ENCODE measurements around the gene DNASE1.

The DNASE1 gene

DNA sequence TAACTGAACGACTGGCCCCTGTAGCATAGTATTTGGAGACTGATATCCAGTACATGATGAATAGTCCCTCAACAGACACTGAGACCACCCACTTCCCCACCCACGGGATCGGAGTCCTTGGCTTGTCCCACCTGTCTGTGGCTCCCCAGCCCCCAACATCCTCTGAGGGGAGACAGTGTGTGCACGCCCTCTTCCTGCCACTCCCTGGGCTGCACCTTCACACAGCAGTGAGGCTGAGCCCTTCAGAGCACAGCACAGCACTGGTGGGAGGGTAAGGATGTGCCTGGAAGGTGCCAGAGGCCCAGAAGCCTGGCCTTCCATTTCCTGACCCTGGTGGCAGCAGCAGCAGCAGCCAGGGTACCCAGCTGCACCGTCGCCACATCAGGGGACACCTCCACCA, 11.0 kb downstream of the DNASE1 start:
- TF ChIP-seq Cebpa-rat (IDR thresholded peaks at IDR 0.05) = no peak
- Histone ChIP-seq H3K4me2 (no peak overlapping the region), H3K9me3 (replicated peaks in 1 of 11) (no peaks in the 10 kb centered on the region), H3K4me3 (no peak overlapping the region), H3K4me1 (peaks cover 0 to 22% (median 9%) of the 10 kb centered on the region in 10 experiments; a peak in 12 of 20 replicates), H3K9ac (0 out of 22 replicates have a peak overlapping the region, but pooled peaks of 1 of the 11 experiments have one; percentile 24), H3K27ac (no peak overlapping the region), H4K20me1 (peaks cover 0 to 47% (median 9%) of the 10 kb centered on the region in 11 experiments; a peak in 10 of 22 replicates), H3K27me3 (no peaks in the 10 kb centered on the region), H3K36me3 (peaks cover 67 to 97% (median 82%) of the 10 kb centered on the region in 11 experiments)

DNA sequence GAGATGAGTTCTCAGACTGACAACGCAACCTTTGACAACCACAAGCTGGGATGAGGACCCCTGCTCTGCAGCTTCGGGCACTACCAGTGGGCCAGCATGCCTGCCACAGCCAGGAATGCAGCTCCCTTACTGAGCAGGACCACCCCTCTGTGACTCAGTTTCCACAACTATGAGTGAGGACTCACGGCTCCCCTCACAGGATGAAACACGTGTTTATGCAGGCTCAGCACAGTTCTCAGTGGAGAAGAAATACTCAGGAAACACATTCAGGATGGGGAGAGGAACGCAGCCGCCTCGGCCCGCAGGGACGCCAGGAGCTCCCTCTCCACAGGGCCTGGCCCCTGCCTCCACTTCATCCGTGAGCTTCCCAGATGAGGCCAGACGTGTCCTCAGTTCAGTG, 14.1 kb downstream of the DNASE1 start:
- Histone ChIP-seq H3K4me2 (no peak overlapping the region), H3K9ac (no peak overlapping the region), H3K9me3 (replicated peaks in 1 of 11) (no peaks in the 10 kb centered on the region), H3K27me3 (no peaks in the 10 kb centered on the region), H3K36me3 (peaks cover 67 to 97% (median 83%) of the 10 kb centered on the region in 11 experiments), H4K20me1 (peaks cover 0 to 51% (median 5%) of the 10 kb centered on the region in 11 experiments; a peak in 7 of 22 replicates), H3K27ac (no peak overlapping the region), H3K4me1 (peaks cover 0 to 15% (median 7%) of the 10 kb centered on the region in 10 experiments; a peak in 10 of 20 replicates), H3K4me3 (no peak overlapping the region)
- TF ChIP-seq Cebpa-rat (IDR thresholded peaks at IDR 0.05) = no peak

DNA sequence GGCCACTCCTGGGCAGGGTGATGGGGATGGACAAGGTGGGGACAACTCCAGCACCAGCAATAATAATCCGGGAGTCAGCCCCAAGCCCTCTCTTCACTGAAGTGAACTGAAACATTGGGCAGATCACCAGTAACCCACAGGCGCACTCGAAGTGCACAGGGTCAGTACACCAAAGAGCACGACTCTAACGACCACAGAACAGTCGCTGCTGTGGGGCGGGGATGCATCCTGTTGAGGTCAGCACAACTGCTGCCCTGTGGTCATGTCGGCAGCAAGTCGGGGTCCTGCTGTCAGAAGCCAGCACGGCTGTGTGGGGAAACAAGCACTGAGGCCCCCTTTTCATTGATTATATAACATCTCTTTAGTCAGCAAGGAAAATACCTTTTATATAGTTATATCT, 14.6 kb downstream of the DNASE1 start:
- Histone ChIP-seq H4K20me1 (peaks cover 0 to 54% (median 5%) of the 10 kb centered on the region in 11 experiments; a peak in 8 of 22 replicates), H3K27me3 (no peaks in the 10 kb centered on the region), H3K9me3 (replicated peaks in 1 of 11) (no peaks in the 10 kb centered on the region), H3K4me3 (no peak overlapping the region), H3K27ac (no peak overlapping the region), H3K4me1 (peaks cover 0 to 15% (median 7%) of the 10 kb centered on the region in 10 experiments; a peak in 10 of 20 replicates), H3K4me2 (no peak overlapping the region; a peak in 1 of 22 replicates), H3K9ac (no peak overlapping the region), H3K36me3 (peaks cover 68 to 97% (median 85%) of the 10 kb centered on the region in 11 experiments)
- TF ChIP-seq Cebpa-rat (IDR thresholded peaks at IDR 0.05) = no peak

DNA sequence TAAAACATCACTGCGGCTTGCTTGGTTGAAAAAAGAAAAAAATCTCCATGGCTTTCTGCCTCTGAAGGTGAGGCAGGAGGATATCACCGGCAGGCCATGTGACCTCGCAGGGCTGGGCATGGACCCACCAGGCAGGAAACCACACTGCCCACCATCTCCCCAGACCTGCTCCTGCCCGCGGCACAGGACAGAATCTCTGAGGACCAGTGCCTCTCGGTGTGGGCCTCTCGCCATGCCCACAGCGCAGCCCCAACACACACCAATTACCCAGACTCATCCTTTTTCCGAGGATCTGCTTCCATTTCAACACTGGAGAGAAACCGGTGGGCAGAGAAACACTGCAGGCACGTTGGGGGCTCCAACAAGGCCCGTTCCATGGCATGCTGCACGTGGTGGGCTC, 16.2 kb downstream of the DNASE1 start:
- Histone ChIP-seq H3K4me1 (peaks cover 0 to 12% (median 4%) of the 10 kb centered on the region in 10 experiments; a peak in 10 of 20 replicates), H4K20me1 (peaks cover 0 to 57% (median 5%) of the 10 kb centered on the region in 11 experiments; a peak in 9 of 22 replicates), H3K9ac (no peak overlapping the region), H3K9me3 (replicated peaks in 1 of 11) (no peaks in the 10 kb centered on the region), H3K36me3 (peaks cover 69 to 97% (median 85%) of the 10 kb centered on the region in 11 experiments), H3K27ac (no peak overlapping the region), H3K4me3 (no peak overlapping the region), H3K27me3 (no peaks in the 10 kb centered on the region), H3K4me2 (no peak overlapping the region)
- TF ChIP-seq Cebpa-rat (IDR thresholded peaks at IDR 0.05) = no peak

DNA sequence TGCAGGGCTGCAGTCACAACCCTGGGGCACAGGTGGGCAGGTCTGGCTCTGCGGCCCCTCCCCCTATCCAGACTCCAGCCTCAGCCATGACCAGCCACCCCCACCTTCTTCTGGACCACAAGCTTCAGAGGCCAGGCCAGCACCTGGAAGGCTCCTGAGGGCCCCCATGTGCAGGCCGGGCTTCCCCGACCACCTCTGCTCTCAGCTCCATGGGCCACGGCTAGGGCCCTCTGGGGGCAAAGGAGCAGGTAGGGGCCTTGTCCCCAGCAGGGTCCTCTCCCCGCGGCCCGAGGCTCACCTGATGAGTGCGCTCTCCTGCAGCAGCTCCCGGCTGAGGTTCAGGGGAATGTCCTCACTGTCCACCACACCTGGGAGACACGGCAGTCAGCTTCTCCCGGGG, 16.9 kb downstream of the DNASE1 start:
- Histone ChIP-seq H3K9me3 (replicated peaks in 1 of 11) (no peaks in the 10 kb centered on the region), H3K9ac (no peak overlapping the region), H3K4me2 (no peak overlapping the region), H3K4me1 (peaks cover 0 to 11% (median 0%) of the 10 kb centered on the region in 10 experiments; a peak in 5 of 20 replicates), H4K20me1 (peaks cover 0 to 57% (median 5%) of the 10 kb centered on the region in 11 experiments; a peak in 9 of 22 replicates), H3K4me3 (no peak overlapping the region), H3K27me3 (no peaks in the 10 kb centered on the region), H3K27ac (no peak overlapping the region), H3K36me3 (peaks cover 71 to 97% (median 86%) of the 10 kb centered on the region in 11 experiments)
- TF ChIP-seq Cebpa-rat (IDR thresholded peaks at IDR 0.05) = no peak

DNA sequence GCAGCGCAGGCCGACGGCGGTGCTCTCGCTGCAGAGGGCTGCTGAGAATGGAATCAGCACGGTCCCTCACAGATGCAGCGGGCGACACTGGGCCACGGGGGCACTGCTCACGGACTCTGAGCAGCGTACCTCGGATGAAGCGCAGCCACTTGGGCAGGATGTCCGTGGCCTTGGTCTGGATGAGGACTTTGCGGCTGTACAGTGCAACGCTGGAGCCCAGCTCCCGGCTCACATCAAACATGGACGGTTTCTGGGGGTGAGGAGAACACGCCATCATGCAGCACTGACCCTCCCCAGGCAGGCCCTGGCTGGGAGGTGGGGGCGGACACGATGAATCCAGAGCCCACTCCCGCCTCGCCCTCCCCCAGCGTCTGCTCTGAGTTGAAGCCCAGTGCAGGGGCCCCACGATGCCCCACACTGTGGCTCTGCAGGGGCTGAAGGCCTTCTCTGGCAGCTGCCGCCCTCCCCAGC, 18.1 kb downstream of the DNASE1 start:
- Histone ChIP-seq H3K9me3 (replicated peaks in 1 of 11) (no peaks in the 10 kb centered on the region), H3K9ac (no peak overlapping the region), H3K4me2 (no peak overlapping the region), H3K36me3 (peaks cover 80 to 98% (median 89%) of the 10 kb centered on the region in 11 experiments), H4K20me1 (peaks cover 0 to 65% (median 0%) of the 10 kb centered on the region in 11 experiments; a peak in 8 of 22 replicates), H3K4me3 (no peak overlapping the region), H3K27ac (no peak overlapping the region), H3K4me1 (peaks cover 0 to 11% (median 0%) of the 10 kb centered on the region in 10 experiments; a peak in 5 of 20 replicates), H3K27me3 (no peaks in the 10 kb centered on the region)
- TF ChIP-seq Cebpa-rat (IDR thresholded peaks at IDR 0.05) = no peak

DNA sequence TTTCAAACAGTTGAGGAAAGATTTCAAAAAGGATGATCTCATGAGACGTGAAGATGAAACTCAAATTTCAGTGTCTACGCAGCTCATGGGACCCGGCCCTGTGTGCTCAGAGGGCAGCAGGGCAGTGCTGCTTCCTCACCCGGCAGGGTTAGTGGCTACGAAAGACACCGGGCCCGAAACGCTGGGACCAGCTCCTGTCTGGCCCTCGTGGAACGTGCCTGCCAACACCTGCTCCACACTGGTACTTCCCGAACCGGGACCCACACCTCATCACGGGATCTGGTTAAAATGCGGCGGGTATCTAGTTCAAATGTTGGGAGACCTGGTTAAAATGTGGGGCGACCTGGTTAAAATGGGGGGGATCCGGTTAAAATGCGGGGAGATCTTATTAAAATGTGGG, 18.7 kb downstream of the DNASE1 start:
- H3K4me2 ChIP-seq = no peak overlapping the region
- peaks cover 82 to 99% (median 92%) of the 10 kb centered on the region in 11 experiments for H3K36me3 ChIP-seq

DNA sequence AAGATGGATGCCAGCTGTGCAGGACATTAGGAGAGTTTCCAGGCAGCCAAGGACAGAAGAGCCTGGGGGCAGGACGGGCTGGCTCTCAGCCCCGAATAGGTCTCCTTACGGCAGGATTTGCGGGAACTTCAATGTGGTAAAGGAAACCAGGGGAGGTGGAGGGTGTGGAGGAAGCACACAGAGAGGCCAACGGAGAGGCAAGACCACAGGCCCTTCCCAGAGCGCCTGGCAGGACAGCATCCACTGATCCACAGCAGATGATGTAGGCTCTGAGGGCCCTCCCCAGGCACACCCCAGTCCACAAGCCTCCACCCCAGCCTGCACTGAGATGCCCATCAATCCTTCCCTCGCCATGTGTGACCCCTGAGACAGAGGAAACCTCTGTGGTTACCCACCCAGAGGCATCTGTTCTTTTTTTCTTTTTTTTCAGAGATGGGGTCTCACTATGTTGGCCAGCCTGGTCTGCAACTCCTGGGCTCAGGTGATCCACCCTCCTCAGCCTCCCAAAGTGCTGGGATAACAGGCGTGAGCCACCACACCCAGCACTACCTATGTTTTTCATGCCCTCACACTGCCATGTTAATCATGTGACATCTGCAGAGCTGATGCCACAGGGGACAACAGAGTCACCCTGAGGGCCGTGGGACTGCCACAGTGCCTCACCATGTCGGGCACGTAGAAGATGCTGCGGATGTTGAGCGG, 19.3 kb downstream of the DNASE1 start:
- H3K27ac ChIP-seq = no peak overlapping the region
- H3K9me3 ChIP-seq (replicated peaks in 1 of 11) = no peaks in the 10 kb centered on the region
- no peak overlapping the region for H3K4me3 ChIP-seq
- no peak overlapping the region for H3K4me2 ChIP-seq
- no peaks in the 10 kb centered on the region for H3K27me3 ChIP-seq
- H3K9ac ChIP-seq = no peak overlapping the region
- TF ChIP-seq Cebpa-rat (IDR thresholded peaks at IDR 0.05) = no peak
- peaks cover 0 to 9% (median 0%) of the 10 kb centered on the region in 10 experiments; a peak in 5 of 20 replicates for H3K4me1 ChIP-seq
- H3K36me3 ChIP-seq = peaks cover 82 to 99% (median 92%) of the 10 kb centered on the region in 11 experiments
- H4K20me1 ChIP-seq = peaks cover 0 to 71% (median 0%) of the 10 kb centered on the region in 11 experiments; a peak in 8 of 22 replicates

More for the DNA sequence above, 18.7 kb downstream of the DNASE1 start:
- no peaks in the 10 kb centered on the region for H3K9me3 ChIP-seq (replicated peaks in 1 of 11)
- H3K27ac ChIP-seq = no peak overlapping the region
- no peak for TF ChIP-seq Cebpa-rat (IDR thresholded peaks at IDR 0.05)
- H3K4me3 ChIP-seq = no peak overlapping the region
- H3K9ac ChIP-seq = no peak overlapping the region
- peaks cover 0 to 11% (median 0%) of the 10 kb centered on the region in 10 experiments; a peak in 5 of 20 replicates for H3K4me1 ChIP-seq
- H3K27me3 ChIP-seq = no peaks in the 10 kb centered on the region
- H4K20me1 ChIP-seq = peaks cover 0 to 71% (median 0%) of the 10 kb centered on the region in 11 experiments; a peak in 8 of 22 replicates
